SK-N-SH treated with all-trans-retinoic acid at 6 μM for 48 hours (cell line): ENCODE data around the gene OR6Y1.

Experiments used
- ESRRG ChIP-seq: fragments of 250-450 bp; sonication (Bioruptor Pico); IDR thresholded peaks from 2 replicates; pipeline ENCODE4 v1.6.1; 2021; ENCODE audit warnings: mild to moderate bottlenecking
- RARB ChIP-seq: fragments of 250-450 bp; sonication (Bioruptor Pico); IDR thresholded peaks from 2 replicates; pipeline ENCODE4 v1.8.0; 2021; ENCODE audit warnings: mild to moderate bottlenecking, moderate library complexity
- TCF4 ChIP-seq: fragments of 250-450 bp; sonication (Bioruptor Pico); IDR thresholded peaks from 2 replicates; pipeline ENCODE4 v1.8.0; 2021; ENCODE audit warnings: mild to moderate bottlenecking, moderate library complexity, borderline replicate concordance

DNA sequence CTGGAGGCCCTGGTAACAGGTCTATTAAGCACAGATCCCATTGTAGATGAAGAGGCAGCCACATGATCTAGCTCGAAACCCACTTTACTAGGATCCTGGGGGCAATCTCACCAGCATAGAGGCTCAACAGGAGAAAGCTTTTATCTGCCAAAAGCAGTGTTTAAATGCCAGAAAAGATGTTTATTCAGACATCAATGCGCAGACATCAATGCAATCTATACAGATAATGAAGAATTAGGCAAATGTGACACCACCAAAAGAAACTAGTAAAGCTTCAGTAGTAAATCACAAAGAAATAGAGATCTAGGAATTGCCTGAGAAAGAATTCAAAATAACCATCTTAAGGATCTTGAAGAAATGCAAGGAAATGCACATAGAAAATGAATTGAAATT lies 32.5 kb downstream of the OR6Y1 start:
- TF ChIP-seq ESRRG (no peak), TCF4 (CRISPR knock-in tag) (no peak), RARB (CRISPR knock-in tag) (no peak)
